ENCODE measurements around the gene DDR2. TPM values are rescaled to one million over a fixed set of nuclear protein-coding genes. Genes with fewer than 3 reads are reported as not detected.

DDR2 gene
- total RNA-seq, 1 donor from 2014 or later = 54.4 TPM

GRCh38 chr1:162703708-162704107 is 71.4 kb downstream of the DDR2 start:
- no peak for TF ChIP-seq CTCF (conservative IDR thresholded peaks at IDR 0.05)
- Mint-ChIP-seq H3K36me3 (peaks cover 10% of the 10 kb centered on the region), H3K27ac (no peak overlapping the region), H3K27me3 (no peaks in the 10 kb centered on the region), H3K4me3 (no peak overlapping the region), H3K4me1 (ENCODE audit: unreplicated experiment) (no peaks in the 10 kb centered on the region), H3K9me3 (no peaks in the 10 kb centered on the region)
- DNase-seq (ENCODE audit: extremely low spot score, unreplicated experiment) = no peak

- Mint-ChIP-seq H3K9me3 (no peaks in the 10 kb centered on the region), H3K27me3 (no peaks in the 10 kb centered on the region), H3K36me3 (peaks cover 10% of the 10 kb centered on the region), H3K4me1 (ENCODE audit: unreplicated experiment) (peaks cover 11% of the 10 kb centered on the region), H3K27ac (no peak overlapping the region), H3K4me3 (no peak overlapping the region)
- no peak for TF ChIP-seq CTCF (conservative IDR thresholded peaks at IDR 0.05)
- DNase-seq (ENCODE audit: extremely low spot score, unreplicated experiment) = no peak
Measured at GRCh38 chr1:162704673-162705424, 72.6 kb downstream of the DDR2 start.

GRCh38 chr1:162706003-162706402 is 73.7 kb downstream of the DDR2 start:
- H3K4me3 Mint-ChIP-seq = no peak overlapping the region

GRCh38 chr1:162706606-162707005 is 74.3 kb downstream of the DDR2 start:
- Mint-ChIP-seq H3K4me1 (ENCODE audit: unreplicated experiment) (peaks cover 13% of the 10 kb centered on the region), H3K9me3 (no peaks in the 10 kb centered on the region), H3K27ac (no peak overlapping the region), H3K36me3 (peaks cover 10% of the 10 kb centered on the region), H3K4me3 (no peak overlapping the region), H3K27me3 (no peaks in the 10 kb centered on the region)
- no peak for DNase-seq (ENCODE audit: extremely low spot score, unreplicated experiment)
- TF ChIP-seq CTCF (conservative IDR thresholded peaks at IDR 0.05) = no peak

More at GRCh38 chr1:162706003-162706402, 73.7 kb downstream of the DDR2 start:
- no peaks in the 10 kb centered on the region for H3K9me3 Mint-ChIP-seq
- H3K27me3 Mint-ChIP-seq = no peaks in the 10 kb centered on the region
- no peak for TF ChIP-seq CTCF (conservative IDR thresholded peaks at IDR 0.05)
- H3K4me1 Mint-ChIP-seq (ENCODE audit: unreplicated experiment) = peaks cover 13% of the 10 kb centered on the region
- H3K27ac Mint-ChIP-seq = no peak overlapping the region
- no peak for DNase-seq (ENCODE audit: extremely low spot score, unreplicated experiment)
- peaks cover 10% of the 10 kb centered on the region for H3K36me3 Mint-ChIP-seq

GRCh38 chr1:162708286-162708685 is 76.0 kb downstream of the DDR2 start:
- TF ChIP-seq CTCF (conservative IDR thresholded peaks at IDR 0.05) = no peak
- Mint-ChIP-seq H3K4me3 (no peak overlapping the region), H3K4me1 (ENCODE audit: unreplicated experiment) (peaks cover 23% of the 10 kb centered on the region), H3K27me3 (no peaks in the 10 kb centered on the region), H3K27ac (no peak overlapping the region), H3K9me3 (no peaks in the 10 kb centered on the region), H3K36me3 (peaks cover 10% of the 10 kb centered on the region)
- DNase-seq (ENCODE audit: extremely low spot score, unreplicated experiment) = no peak
